AG09319 (cell line): ENCODE data around the gene MYRFL.

Experiments
- DNase-seq: peaks from one replicate; pipeline ENCODE4 v3.0.0-alpha.2; 2010; ENCODE audit warnings: low read depth; ENCODE audit errors: extremely low read depth
- TF ChIP-seq, protein P1 (sequence below): IDR thresholded peaks from 2 replicates; pipeline ENCODE4 v1.5.1; 2011; ENCODE audit warnings: low read depth, mild to moderate bottlenecking, inconsistent platforms, low read length, moderate library complexity

The MYRFL gene

GRCh38 chr12:69932154-69932553, 107.1 kb downstream of the MYRFL start:
- TF ChIP-seq, protein P1, sequence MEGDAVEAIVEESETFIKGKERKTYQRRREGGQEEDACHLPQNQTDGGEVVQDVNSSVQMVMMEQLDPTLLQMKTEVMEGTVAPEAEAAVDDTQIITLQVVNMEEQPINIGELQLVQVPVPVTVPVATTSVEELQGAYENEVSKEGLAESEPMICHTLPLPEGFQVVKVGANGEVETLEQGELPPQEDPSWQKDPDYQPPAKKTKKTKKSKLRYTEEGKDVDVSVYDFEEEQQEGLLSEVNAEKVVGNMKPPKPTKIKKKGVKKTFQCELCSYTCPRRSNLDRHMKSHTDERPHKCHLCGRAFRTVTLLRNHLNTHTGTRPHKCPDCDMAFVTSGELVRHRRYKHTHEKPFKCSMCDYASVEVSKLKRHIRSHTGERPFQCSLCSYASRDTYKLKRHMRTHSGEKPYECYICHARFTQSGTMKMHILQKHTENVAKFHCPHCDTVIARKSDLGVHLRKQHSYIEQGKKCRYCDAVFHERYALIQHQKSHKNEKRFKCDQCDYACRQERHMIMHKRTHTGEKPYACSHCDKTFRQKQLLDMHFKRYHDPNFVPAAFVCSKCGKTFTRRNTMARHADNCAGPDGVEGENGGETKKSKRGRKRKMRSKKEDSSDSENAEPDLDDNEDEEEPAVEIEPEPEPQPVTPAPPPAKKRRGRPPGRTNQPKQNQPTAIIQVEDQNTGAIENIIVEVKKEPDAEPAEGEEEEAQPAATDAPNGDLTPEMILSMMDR, result no peak
- no peak for DNase-seq

DNA sequence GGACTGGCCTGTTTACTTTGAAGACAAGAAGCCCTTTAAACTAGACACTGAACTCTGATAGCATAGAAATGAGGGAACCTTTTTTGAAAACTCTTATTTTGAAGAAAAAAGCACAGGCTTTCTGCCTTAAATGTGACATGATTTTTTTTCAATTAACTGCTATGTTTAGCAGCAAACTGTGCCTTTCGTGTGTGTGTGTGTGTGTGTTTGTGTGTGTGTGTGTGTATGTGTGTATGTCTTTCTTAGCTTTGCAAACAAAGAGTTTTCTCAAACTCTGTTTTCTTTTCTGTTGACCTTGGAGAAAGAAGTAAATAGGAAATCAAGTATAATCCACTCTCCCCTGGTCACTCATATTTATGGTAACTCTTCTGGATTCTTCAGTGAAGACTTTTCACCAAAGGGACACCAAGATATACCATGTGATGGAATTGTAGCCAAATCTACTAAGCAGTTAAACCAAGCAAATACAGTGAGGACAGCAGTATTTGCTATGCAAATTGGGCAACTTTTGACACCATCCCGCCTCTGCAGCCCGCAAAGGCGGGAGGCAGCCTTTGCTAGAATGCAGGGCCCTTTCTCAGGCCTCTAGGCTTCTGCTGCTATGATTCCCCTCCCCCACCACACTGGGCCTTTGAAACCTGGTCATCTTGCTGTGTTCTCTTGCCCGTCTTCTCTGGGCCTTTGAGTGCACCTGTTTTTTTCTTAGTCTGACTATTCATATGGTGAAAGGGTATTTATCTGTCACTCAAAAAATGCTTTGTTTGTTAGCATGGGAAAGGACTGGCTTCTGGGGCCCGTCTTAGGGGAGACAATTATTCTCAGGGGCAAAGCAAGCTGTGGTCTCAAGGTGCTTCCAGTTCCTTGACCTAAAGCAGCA, 107.9 kb downstream of the MYRFL start:
- TF ChIP-seq, protein P1, result no peak
- no peak for DNase-seq

DNA sequence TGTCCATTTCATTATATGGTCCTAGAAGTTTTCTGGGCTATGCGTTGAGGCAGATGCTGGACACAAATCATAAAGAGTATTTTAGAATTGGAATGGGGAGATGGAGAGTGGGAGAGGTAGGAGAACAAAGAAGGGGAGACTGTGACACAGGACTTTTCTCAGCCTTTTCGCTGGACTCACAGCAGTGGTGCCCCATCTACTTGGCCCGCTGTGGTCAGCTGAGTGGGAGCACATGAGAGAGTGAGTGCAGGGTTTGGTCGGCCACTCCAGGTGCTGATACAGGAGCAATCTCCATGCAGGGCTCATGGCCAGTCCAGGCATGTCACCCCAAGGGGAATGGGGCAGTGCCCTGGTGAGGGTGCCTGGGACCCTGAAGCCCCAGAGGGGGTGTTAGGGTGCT, 109.0 kb downstream of the MYRFL start:
- DNase-seq, result no peak
- TF ChIP-seq, protein P1, result no peak

- DNase-seq, result no peak
- TF ChIP-seq, protein P1, result no peak
These were observed 110.6 kb downstream of the MYRFL start for GRCh38 chr12:69935651-69936100.

DNA sequence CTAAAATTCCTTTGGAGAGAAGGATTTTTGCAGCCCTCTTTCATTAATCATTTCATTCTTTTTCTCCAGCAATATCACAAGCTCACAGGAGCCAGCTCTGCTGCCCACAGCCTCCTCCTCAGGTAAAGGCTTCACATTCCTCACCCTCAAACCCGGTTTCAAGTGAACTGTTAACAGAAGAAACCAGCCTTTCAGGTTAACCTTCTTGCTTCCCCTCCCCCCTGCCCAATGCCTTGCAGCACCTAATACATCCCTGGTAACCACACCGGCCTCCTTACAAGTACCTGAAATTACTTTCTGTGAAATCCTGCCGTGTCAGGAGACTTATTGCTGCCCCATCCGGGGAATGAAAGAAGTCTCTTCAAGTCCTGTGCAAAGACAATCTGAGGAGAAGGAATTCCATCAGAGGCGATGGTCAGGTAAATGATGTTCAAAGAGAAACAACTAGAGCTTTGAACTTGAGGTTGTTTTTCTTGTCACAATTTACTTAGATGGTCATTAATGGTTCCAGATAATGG, 111.2 kb downstream of the MYRFL start:
- DNase-seq, result no peak
- TF ChIP-seq, protein P1, result no peak

DNA sequence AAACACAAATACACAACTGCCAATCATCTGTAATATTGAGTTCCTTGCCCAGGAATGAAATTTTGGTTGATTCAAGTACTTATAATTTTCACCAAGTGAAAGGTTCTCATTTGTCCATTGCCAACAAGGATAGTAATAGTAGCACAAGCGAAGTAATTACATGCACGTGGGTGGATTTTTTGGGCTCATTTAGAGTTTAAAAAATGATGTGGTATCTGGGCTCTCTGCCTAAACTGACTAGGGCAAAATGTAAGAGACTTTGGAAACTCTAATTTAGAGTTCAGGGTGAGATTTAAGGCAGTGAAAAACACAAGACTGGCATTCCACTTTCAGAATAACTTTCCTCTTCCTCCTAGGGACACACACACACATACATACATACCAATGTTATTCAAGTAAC, 111.7 kb downstream of the MYRFL start:
- DNase-seq, result no peak
- TF ChIP-seq, protein P1, result no peak

DNA sequence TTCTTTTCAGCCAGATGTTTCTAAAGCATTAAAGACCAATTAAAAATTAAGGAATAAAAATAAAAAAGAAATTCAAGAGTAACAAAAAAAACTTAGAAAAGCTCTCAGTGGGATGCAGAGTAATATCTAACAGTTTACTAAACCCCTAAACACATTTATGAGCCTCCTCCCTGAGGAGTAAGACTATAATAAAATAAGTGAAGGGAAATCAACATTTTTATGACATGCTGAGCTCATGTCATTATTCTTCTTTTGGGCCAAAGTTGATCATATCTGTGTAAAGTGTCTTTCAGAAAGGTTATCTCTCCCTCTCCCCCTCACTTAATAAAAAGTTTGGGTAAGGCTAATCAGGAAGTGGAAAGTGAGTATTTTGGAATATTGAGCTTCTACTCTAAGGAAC, 122.1 kb downstream of the MYRFL start:
- DNase-seq, result no peak
- TF ChIP-seq, protein P1, result no peak
